WTC11 (cell line): ENCODE measurements around the gene SEC24B. TPM values are rescaled to one million over a fixed set of nuclear protein-coding genes. Genes with fewer than 3 reads are reported as not detected.

Source experiments
- ATAC-seq: fragments of 200-7000 bp; cut with Tn5 transposase; 2 replicates; pipeline ENCODE4 v1.10.0; 2021; ENCODE audit warnings: mild to moderate bottlenecking, moderate library complexity
- CTCF ChIA-PET: fragments of 300-600 bp; sonication (Branson Sonifier 250); formaldehyde crosslinking; loops from one replicate; lab custom pipeline; 2021; ENCODE audit warnings: antibody characterized with exemption; lab: Charles Lee
- POLR2A ChIA-PET: fragments of 350-600 bp; sonication (Branson Sonifier 250); formaldehyde crosslinking; loops from one replicate; lab custom pipeline; 2021; ENCODE audit warnings: antibody characterized with exemption; lab: Charles Lee
- DNase-seq: peaks from one replicate; pipeline ENCODE4 v3.0.0; 2021; ENCODE audit warnings: low spot score
- H3K27ac Mint-ChIP-seq: 2 replicates; pipeline ENCODE4 v1.8.0; 2021; ENCODE audit warnings: mixed read lengths
- H3K27me3 Mint-ChIP-seq: 2 replicates; pipeline ENCODE4 v1.8.0; 2021; ENCODE audit warnings: low read depth, mild to moderate bottlenecking, moderate library complexity, mixed read lengths
- H3K36me3 Mint-ChIP-seq: 2 replicates; pipeline ENCODE4 v1.8.0; 2021; ENCODE audit warnings: mixed read lengths
- H3K4me1 Mint-ChIP-seq: 2 replicates; pipeline ENCODE4 v1.8.0; 2022; ENCODE audit warnings: mixed read lengths
- H3K4me3 Mint-ChIP-seq: 2 replicates; pipeline ENCODE4 v1.8.0; 2021; ENCODE audit warnings: mild to moderate bottlenecking, moderate library complexity, mixed read lengths
- H3K9me3 Mint-ChIP-seq: 2 replicates; pipeline ENCODE4 v1.8.0; 2021; ENCODE audit warnings: mixed read lengths
- ATF1 ChIP-seq: sonication (generic); formaldehyde crosslinking; IDR thresholded peaks from 2 replicates; pipeline ENCODE4 v1.8.1; 2023; ENCODE audit warnings: mild to moderate bottlenecking, moderate library complexity, missing genetic modification reagents
- FOXK1 ChIP-seq: sonication (generic); formaldehyde crosslinking; IDR thresholded peaks from 2 replicates; pipeline ENCODE4 v1.8.0; 2022; ENCODE audit warnings: mild to moderate bottlenecking, moderate library complexity, missing genetic modification reagents
- MYBL2 ChIP-seq: sonication (generic); formaldehyde crosslinking; IDR thresholded peaks from 2 replicates; pipeline ENCODE4 v1.8.1; 2023; ENCODE audit warnings: mild to moderate bottlenecking, moderate library complexity, missing genetic modification reagents
- NFATC4 ChIP-seq: fragments of 250-450 bp; sonication (Bioruptor Pico); IDR thresholded peaks from 2 replicates; pipeline ENCODE4 v1.9.0; 2021; ENCODE audit warnings: mild to moderate bottlenecking
- NR2C2 ChIP-seq: sonication (generic); formaldehyde crosslinking; IDR thresholded peaks from 2 replicates; pipeline ENCODE4 v1.8.0; 2022; ENCODE audit warnings: mild to moderate bottlenecking, missing genetic modification reagents
- RORB ChIP-seq: fragments of 250-450 bp; sonication (Bioruptor Pico); IDR thresholded peaks from 2 replicates; pipeline ENCODE4 v1.9.0; 2021; ENCODE audit warnings: mild to moderate bottlenecking
- SP1 ChIP-seq: sonication (generic); formaldehyde crosslinking; conservative IDR thresholded peaks from 2 replicates; pipeline ENCODE4 v1.8.1; 2022; ENCODE audit warnings: missing genetic modification reagents
- ZNF138 ChIP-seq: sonication (generic); formaldehyde crosslinking; conservative IDR thresholded peaks from 2 replicates; pipeline ENCODE4 v1.8.1; 2022; ENCODE audit warnings: mild to moderate bottlenecking, moderate library complexity, missing genetic modification reagents
- ZNF232 ChIP-seq: sonication (generic); formaldehyde crosslinking; IDR thresholded peaks from 2 replicates; pipeline ENCODE4 v1.8.0; 2022; ENCODE audit warnings: mild to moderate bottlenecking, missing genetic modification reagents
- total RNA-seq: library from RNA; stranded (reverse); gene quantifications from 3 replicates; pipeline ENCODE4 v1.2.3, GENCODE V29; 2021
- TF ChIP-seq, protein P1 (sequence below): fragments of 250-450 bp; sonication (Bioruptor Pico); conservative IDR thresholded peaks from 2 replicates; pipeline ENCODE4 v1.9.0; 2021; ENCODE audit warnings: mild to moderate bottlenecking
- TF ChIP-seq, protein P2 (sequence below): sonication (generic); formaldehyde crosslinking; IDR thresholded peaks from 2 replicates; pipeline ENCODE4 v1.8.0; 2023; ENCODE audit warnings: missing genetic modification reagents
- TF ChIP-seq, protein P3 (sequence below): sonication (generic); formaldehyde crosslinking; IDR thresholded peaks from 2 replicates; pipeline ENCODE4 v1.8.1; 2023; ENCODE audit warnings: mild to moderate bottlenecking, missing genetic modification reagents, borderline replicate concordance
- TF ChIP-seq, protein P4 (sequence below): fragments of 250-450 bp; sonication (Bioruptor Pico); IDR thresholded peaks from 2 replicates; pipeline ENCODE4 v1.9.0; 2021; ENCODE audit warnings: mild to moderate bottlenecking
- TF ChIP-seq, protein P5 (sequence below): sonication (generic); formaldehyde crosslinking; IDR thresholded peaks from 2 replicates; pipeline ENCODE4 v1.8.0; 2023; ENCODE audit warnings: missing genetic modification reagents, mild to moderate bottlenecking, borderline replicate concordance
- TF ChIP-seq, protein P6 (sequence below): sonication (generic); formaldehyde crosslinking; IDR thresholded peaks from 2 replicates; pipeline ENCODE4 v1.8.0; 2023; ENCODE audit warnings: mild to moderate bottlenecking, missing genetic modification reagents
- TF ChIP-seq, protein P7 (sequence below): fragments of 250-450 bp; sonication (Bioruptor Pico); IDR thresholded peaks from 2 replicates; pipeline ENCODE4 v1.9.0; 2021; ENCODE audit warnings: moderate library complexity, mild to moderate bottlenecking, inconsistent platforms, borderline replicate concordance
- TF ChIP-seq, protein P8 (sequence below): fragments of 250-450 bp; sonication (Bioruptor Pico); IDR thresholded peaks from 2 replicates; pipeline ENCODE4 v2.1.2; 2022; ENCODE audit warnings: mild to moderate bottlenecking, moderate library complexity

The SEC24B gene
- total RNA-seq, 1 experiment from 2014 or later, result 24.0 TPM

DNA sequence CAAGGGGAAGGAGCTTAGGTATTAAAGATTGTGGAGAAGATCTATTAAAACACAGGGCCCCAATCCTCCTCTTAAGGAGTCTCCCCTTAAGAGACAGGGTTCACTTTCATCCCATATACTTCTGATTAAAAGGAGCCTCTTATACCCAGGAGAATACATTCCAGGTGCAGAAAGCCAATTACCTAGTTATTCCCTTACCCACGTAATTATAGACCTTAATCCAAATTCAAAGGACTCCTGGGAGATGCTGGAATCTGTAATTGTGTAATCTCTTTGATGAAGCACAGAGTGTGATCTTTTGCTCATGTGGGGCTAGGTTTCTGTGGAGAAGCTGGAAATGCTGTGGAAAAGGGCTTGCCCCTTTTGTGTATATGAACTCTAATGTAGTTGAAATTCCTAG is 1.4 kb upstream of the SEC24B start:
- peaks cover 2% of the 10 kb centered on the region; the same call in 1 of the 2 replicates for H3K36me3 Mint-ChIP-seq
- POLR2A ChIA-PET, result interaction anchor here (1.0 kb wide), 1 partner anchor 129 kb away, joined by 3 read pairs; no protein-coding TSS in a partner anchor
- H3K27me3 Mint-ChIP-seq, result no peaks in the 10 kb centered on the region
- H3K27ac Mint-ChIP-seq, result no peak overlapping the region
- DNase-seq, result no peak
- H3K4me1 Mint-ChIP-seq, result peaks cover 36% of the 10 kb centered on the region
- no peaks in the 10 kb centered on the region for H3K9me3 Mint-ChIP-seq
- ATAC-seq, result no peak
- TF ChIP-seq, protein P1, sequence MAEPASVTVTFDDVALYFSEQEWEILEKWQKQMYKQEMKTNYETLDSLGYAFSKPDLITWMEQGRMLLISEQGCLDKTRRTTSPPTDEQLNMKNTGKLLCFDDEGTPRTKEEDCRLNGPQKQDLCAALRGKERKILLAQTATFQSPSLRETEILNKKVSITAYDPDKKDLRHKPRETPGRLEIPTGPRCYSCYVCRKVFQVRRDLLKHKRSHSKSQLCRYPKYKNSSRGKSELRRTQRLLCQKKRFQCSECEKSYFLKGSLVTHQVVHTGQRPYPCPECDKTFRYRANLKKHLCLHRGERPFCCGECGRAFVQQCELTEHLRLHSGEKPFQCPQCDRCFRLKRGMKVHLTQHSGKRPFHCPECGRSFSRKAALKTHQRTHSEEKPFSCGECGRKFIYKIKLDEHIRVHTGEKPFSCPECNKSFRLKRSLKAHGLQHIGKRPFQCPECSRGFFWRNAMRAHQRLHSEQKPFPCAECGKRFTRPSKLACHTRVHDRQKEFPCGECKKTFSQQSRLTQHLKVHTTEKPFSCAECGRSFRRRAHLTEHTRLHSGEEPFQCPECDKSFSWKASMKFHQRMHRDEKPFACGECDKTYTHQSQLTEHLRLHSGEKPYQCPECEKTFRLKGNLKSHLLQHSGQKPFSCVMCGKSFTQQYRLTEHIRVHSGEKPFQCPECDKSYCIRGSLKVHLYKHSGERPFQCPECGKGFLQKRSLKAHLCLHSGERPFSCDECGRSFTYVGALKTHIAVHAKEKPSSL (CRISPR knock-in tag), result no peak
- TF ChIP-seq, protein P2, sequence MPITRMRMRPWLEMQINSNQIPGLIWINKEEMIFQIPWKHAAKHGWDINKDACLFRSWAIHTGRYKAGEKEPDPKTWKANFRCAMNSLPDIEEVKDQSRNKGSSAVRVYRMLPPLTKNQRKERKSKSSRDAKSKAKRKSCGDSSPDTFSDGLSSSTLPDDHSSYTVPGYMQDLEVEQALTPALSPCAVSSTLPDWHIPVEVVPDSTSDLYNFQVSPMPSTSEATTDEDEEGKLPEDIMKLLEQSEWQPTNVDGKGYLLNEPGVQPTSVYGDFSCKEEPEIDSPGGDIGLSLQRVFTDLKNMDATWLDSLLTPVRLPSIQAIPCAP (CRISPR knock-in tag), result no peak
- TF ChIP-seq, protein P3, sequence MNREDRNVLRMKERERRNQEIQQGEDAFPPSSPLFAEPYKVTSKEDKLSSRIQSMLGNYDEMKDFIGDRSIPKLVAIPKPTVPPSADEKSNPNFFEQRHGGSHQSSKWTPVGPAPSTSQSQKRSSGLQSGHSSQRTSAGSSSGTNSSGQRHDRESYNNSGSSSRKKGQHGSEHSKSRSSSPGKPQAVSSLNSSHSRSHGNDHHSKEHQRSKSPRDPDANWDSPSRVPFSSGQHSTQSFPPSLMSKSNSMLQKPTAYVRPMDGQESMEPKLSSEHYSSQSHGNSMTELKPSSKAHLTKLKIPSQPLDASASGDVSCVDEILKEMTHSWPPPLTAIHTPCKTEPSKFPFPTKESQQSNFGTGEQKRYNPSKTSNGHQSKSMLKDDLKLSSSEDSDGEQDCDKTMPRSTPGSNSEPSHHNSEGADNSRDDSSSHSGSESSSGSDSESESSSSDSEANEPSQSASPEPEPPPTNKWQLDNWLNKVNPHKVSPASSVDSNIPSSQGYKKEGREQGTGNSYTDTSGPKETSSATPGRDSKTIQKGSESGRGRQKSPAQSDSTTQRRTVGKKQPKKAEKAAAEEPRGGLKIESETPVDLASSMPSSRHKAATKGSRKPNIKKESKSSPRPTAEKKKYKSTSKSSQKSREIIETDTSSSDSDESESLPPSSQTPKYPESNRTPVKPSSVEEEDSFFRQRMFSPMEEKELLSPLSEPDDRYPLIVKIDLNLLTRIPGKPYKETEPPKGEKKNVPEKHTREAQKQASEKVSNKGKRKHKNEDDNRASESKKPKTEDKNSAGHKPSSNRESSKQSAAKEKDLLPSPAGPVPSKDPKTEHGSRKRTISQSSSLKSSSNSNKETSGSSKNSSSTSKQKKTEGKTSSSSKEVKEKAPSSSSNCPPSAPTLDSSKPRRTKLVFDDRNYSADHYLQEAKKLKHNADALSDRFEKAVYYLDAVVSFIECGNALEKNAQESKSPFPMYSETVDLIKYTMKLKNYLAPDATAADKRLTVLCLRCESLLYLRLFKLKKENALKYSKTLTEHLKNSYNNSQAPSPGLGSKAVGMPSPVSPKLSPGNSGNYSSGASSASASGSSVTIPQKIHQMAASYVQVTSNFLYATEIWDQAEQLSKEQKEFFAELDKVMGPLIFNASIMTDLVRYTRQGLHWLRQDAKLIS (CRISPR knock-in tag), result no peak
- TF ChIP-seq FOXK1 (CRISPR knock-in tag) (no peak), MYBL2 (CRISPR knock-in tag) (no peak), NR2C2 (CRISPR knock-in tag) (no peak), ZNF138 (CRISPR knock-in tag) (no peak), ZNF232 (no peak), ATF1 (CRISPR knock-in tag) (no peak), NFATC4 (no peak), RORB (CRISPR knock-in tag) (no peak), SP1 (CRISPR knock-in tag) (no peak)
- TF ChIP-seq, protein P4, sequence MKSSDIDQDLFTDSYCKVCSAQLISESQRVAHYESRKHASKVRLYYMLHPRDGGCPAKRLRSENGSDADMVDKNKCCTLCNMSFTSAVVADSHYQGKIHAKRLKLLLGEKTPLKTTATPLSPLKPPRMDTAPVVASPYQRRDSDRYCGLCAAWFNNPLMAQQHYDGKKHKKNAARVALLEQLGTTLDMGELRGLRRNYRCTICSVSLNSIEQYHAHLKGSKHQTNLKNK (CRISPR knock-in tag), result no peak
- TF ChIP-seq, protein P5, sequence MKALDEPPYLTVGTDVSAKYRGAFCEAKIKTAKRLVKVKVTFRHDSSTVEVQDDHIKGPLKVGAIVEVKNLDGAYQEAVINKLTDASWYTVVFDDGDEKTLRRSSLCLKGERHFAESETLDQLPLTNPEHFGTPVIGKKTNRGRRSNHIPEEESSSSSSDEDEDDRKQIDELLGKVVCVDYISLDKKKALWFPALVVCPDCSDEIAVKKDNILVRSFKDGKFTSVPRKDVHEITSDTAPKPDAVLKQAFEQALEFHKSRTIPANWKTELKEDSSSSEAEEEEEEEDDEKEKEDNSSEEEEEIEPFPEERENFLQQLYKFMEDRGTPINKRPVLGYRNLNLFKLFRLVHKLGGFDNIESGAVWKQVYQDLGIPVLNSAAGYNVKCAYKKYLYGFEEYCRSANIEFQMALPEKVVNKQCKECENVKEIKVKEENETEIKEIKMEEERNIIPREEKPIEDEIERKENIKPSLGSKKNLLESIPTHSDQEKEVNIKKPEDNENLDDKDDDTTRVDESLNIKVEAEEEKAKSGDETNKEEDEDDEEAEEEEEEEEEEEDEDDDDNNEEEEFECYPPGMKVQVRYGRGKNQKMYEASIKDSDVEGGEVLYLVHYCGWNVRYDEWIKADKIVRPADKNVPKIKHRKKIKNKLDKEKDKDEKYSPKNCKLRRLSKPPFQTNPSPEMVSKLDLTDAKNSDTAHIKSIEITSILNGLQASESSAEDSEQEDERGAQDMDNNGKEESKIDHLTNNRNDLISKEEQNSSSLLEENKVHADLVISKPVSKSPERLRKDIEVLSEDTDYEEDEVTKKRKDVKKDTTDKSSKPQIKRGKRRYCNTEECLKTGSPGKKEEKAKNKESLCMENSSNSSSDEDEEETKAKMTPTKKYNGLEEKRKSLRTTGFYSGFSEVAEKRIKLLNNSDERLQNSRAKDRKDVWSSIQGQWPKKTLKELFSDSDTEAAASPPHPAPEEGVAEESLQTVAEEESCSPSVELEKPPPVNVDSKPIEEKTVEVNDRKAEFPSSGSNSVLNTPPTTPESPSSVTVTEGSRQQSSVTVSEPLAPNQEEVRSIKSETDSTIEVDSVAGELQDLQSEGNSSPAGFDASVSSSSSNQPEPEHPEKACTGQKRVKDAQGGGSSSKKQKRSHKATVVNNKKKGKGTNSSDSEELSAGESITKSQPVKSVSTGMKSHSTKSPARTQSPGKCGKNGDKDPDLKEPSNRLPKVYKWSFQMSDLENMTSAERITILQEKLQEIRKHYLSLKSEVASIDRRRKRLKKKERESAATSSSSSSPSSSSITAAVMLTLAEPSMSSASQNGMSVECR (CRISPR knock-in tag), result no peak
- TF ChIP-seq, protein P6, sequence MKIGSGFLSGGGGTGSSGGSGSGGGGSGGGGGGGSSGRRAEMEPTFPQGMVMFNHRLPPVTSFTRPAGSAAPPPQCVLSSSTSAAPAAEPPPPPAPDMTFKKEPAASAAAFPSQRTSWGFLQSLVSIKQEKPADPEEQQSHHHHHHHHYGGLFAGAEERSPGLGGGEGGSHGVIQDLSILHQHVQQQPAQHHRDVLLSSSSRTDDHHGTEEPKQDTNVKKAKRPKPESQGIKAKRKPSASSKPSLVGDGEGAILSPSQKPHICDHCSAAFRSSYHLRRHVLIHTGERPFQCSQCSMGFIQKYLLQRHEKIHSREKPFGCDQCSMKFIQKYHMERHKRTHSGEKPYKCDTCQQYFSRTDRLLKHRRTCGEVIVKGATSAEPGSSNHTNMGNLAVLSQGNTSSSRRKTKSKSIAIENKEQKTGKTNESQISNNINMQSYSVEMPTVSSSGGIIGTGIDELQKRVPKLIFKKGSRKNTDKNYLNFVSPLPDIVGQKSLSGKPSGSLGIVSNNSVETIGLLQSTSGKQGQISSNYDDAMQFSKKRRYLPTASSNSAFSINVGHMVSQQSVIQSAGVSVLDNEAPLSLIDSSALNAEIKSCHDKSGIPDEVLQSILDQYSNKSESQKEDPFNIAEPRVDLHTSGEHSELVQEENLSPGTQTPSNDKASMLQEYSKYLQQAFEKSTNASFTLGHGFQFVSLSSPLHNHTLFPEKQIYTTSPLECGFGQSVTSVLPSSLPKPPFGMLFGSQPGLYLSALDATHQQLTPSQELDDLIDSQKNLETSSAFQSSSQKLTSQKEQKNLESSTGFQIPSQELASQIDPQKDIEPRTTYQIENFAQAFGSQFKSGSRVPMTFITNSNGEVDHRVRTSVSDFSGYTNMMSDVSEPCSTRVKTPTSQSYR (CRISPR knock-in tag), result no peak
- TF ChIP-seq, protein P7, sequence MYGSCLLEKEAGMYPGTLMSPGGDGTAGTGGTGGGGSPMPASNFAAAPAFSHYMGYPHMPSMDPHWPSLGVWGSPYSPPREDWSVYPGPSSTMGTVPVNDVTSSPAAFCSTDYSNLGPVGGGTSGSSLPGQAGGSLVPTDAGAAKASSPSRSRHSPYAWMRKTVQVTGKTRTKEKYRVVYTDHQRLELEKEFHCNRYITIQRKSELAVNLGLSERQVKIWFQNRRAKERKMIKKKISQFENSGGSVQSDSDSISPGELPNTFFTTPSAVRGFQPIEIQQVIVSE, result no peak
- TF ChIP-seq, protein P8, sequence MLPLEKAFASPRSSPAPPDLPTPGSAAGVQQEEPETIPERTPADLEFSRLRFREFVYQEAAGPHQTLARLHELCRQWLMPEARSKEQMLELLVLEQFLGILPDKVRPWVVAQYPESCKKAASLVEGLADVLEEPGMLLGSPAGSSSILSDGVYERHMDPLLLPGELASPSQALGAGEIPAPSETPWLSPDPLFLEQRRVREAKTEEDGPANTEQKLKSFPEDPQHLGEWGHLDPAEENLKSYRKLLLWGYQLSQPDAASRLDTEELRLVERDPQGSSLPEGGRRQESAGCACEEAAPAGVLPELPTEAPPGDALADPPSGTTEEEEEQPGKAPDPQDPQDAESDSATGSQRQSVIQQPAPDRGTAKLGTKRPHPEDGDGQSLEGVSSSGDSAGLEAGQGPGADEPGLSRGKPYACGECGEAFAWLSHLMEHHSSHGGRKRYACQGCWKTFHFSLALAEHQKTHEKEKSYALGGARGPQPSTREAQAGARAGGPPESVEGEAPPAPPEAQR (CRISPR knock-in tag), result no peak
- CTCF ChIA-PET, result no interaction called here
- H3K4me3 Mint-ChIP-seq, result peak overlapping the region; percentile 73
